GM12872 (cell line): ENCODE measurements around the gene FLACC1.

Experiments used
- TF ChIP-seq, protein P1 (sequence below): IDR thresholded peaks from 3 replicates; pipeline ENCODE4 v1.5.1; 2011; ENCODE audit warnings: low read depth, mild to moderate bottlenecking, low read length, moderate library complexity; ENCODE audit not compliant: insufficient read depth

The FLACC1 gene

DNA sequence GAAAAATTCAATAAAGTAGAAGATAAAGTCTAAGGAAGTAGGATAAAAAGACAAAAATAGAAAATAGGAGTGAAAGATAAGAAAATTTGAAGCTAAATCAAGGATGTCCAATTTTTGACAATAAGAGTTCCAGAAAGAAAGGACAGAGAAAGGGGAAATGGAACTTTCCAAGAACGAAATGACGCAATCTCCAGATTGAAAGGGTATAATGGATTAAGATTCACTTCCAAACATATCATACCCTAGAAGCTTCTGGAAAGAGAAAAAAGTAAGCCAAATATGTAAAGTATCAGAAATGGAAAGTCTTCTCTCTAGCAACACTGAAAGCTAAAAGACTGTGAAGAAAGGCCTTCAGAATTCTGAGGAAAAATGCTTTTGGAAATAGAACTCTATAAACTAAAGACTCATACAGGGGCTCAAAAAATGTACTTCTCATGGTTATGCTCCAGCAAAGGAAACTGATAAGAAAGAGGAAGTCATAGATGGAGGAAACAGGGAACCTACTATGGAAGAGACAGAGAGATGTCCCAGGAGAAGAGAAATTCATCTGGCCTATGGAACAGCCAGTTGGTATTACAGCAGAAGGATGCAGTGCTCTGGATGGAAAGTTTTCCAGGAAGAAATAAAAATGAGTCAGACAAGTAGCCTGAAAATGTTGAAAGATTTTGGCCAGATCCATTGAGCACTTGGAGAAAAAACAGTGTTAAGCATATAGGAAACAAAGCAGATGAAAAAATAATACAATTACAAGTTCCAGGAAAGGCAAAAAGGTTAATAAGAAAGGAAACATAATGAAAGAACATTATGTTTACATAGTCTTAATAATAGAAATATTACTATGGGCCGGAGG, 76.7 kb downstream of the FLACC1 start:
- TF ChIP-seq, protein P1, sequence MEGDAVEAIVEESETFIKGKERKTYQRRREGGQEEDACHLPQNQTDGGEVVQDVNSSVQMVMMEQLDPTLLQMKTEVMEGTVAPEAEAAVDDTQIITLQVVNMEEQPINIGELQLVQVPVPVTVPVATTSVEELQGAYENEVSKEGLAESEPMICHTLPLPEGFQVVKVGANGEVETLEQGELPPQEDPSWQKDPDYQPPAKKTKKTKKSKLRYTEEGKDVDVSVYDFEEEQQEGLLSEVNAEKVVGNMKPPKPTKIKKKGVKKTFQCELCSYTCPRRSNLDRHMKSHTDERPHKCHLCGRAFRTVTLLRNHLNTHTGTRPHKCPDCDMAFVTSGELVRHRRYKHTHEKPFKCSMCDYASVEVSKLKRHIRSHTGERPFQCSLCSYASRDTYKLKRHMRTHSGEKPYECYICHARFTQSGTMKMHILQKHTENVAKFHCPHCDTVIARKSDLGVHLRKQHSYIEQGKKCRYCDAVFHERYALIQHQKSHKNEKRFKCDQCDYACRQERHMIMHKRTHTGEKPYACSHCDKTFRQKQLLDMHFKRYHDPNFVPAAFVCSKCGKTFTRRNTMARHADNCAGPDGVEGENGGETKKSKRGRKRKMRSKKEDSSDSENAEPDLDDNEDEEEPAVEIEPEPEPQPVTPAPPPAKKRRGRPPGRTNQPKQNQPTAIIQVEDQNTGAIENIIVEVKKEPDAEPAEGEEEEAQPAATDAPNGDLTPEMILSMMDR = no peak

DNA sequence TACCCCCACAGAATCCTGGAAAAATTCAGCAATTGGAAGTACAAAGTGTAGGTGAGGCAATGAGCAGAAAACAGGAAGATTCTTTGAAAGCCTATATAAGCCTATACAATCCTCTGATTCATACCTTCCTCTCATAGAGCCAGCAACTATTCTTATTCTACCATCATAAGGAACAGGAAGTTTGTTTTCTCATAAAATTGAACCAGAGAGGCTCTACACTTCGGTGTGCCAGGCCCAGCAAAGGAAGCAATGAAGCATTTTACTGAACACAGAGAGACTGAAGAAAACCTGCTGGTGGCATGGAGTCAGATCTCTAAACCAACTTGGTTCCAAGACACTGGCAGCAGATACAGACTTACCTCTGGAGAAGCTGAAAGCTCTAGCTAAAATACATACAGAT, 78.1 kb downstream of the FLACC1 start:
- TF ChIP-seq, protein P1 = no peak

DNA sequence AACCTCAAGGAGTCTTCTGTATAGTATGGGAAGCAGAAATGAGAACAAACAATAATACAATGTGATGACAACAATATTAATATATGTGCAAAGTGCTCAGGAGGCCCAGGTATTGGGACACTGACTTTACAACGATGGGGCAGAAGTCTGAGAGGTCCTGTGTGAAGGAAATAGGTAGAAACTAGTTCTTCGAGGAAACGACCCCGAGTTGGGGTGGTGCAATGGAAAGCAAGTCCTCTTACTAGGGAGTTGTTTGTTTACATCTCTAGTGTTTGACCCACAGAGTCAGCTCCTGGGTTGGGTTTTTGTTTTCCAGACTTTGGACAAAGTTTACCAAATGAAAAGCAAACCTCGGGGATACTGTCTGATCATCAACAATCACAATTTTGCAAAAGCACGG, 80.6 kb downstream of the FLACC1 start:
- TF ChIP-seq, protein P1 = no peak

DNA sequence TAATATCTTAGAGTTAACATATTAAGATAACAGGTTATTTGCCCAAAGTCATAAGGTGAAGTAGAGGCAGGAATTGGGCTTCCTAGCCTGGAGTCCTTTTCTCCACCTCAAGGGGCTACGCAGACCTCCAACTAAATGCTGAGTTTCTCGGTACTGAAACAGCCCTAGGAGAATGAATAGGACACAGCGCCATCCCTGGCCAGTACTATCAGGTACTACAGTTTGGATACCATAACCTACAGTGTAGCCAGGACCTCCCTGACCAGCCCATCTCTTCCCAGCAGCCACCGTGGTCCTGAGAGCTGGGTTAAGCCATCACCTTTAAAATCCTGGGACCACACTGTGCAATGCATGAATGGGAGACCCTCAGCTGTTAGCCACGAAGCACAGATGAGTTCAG, 81.2 kb downstream of the FLACC1 start:
- TF ChIP-seq, protein P1 = no peak

DNA sequence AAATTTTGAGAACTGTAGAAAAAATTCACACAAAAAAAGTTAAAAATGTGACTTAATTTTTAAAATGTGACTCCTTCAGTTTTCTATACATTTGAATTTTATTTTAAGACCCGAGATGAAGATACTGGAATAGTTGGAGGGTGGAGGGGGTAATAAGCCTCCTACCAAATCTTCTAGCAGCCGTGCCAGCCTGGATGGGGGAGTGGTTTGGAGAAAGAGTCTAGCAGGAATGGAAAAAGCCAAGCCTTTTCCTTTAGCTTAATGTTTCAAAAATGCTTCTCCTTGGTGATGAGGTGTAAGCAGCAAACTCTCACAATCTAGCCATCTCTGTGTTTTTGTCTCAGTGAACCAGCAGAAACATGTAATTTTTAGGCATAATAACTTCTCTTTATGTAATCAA, 82.1 kb downstream of the FLACC1 start:
- TF ChIP-seq, protein P1 = no peak

DNA sequence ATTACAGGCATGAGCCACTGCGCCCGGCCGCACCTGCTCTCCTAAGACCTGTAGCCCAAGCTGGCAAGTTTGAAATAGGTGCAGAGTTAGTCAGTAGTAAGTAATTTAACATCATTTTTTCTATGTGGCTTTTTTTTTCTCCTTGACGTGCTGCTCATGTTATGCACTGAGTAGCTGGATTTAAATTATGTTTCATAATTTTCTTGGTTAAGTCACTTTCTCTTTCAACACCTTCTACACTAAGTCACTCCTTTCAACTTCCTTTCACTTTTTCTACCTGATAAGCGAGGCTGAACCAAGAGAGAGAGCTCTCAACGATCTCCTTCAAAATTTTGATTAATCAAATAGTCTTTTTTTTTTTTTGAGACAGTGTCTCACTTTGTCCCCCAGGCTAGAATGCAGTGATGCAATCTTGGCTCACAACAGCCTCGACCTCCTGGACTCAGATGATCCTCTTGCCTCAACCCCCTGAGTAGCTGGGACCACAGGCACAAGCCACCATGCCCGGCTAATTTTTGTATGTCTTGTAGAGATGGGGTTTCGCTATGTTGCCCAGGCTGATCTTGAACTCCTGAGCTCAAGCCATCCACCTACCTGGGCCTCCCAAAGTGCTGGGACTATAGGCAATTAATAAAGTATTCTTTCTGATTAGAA, 83.7 kb downstream of the FLACC1 start:
- TF ChIP-seq, protein P1 = no peak

DNA sequence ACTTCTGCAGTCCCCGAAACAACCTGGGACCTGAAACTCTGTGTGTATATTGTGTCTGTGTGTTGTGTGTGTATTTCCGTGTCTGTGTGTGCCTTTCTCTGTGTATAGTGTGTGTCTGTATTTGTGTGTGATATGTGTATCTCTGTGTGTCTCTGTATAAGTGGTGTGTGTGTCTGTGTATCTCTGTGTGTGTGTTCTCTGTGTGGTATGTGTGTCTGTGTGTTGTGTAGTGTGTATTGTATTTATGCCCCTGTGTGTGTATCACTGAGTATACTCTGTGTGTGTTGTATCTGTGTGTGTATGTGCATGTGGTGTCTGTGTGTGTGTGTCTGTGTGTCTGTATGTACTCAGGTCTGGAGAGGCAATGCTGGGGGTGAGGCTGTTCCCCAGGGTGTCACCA, 85.2 kb downstream of the FLACC1 start:
- TF ChIP-seq, protein P1 = no peak
